Activated CD4-positive, alpha-beta T cell treated with anti-CD3 and anti-CD28 coated beads, Interleukin-2, amount 50 U/mL, for 4 hours (primary cell): ENCODE results near the gene MACROD1.

Experiments used
- DNase-seq, 2 experiments: peaks; one replicate each; pipeline ENCODE4 v3.0.0-alpha.2; 2020

Gene MACROD1

DNA sequence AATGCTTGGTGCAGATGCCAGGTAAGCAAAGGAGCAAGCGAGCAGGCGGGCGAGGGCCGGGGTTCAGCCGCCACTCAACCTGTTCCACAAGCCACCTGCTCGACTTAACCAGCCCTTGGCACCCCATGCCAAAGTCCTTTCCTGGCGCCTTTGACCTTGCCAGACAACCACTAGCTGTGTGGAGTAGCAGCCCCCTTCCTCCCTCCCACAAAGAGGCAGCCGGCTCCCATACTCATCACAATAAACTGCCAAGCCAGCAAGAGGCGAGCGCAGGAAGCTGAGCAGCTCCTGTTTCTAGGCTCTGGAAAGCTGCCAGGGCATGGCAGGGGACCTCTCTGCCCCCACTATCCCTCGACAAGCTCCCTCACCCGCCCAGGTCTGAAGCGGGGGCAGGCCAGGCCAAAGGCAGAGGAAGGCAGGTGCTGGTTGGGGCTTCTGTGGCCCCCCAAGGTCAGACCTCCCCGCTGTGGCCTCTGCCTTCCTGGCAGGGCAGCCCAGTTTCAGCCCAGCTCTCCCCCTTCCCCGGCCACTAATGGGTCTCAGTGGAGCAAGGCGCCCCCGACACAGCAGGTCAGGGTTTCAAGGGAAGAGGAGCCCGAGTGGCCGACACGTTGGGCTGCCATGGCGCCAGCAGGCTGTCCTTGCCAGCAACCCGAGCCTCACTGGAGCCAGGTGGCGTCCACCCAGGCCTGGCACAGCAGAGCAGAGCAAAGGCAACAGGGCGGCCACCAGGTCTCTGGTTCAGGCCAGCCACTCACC is 15.3 kb downstream of the MACROD1 start:
- no peak for DNase-seq

DNA sequence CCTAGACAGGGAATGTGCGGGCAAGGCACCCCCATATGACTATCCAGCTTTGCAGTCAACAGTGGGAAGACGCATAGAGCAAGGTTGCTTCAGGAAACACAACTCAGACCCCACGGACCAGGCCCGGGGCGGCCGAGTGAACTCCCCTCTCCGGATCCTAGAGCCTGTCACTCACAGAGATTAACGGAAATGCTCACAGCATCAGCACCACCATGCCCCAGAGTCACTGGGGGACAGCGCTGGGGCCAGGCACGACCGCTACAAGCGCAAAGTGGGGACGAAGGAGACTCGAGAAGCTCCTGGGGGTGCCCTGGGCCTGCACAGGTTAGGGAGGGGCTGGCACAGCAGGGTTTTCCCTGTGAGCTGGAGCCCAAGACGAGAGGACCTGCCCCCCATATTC is 15.9 kb downstream of the MACROD1 start:
- DNase-seq = no peak

DNA sequence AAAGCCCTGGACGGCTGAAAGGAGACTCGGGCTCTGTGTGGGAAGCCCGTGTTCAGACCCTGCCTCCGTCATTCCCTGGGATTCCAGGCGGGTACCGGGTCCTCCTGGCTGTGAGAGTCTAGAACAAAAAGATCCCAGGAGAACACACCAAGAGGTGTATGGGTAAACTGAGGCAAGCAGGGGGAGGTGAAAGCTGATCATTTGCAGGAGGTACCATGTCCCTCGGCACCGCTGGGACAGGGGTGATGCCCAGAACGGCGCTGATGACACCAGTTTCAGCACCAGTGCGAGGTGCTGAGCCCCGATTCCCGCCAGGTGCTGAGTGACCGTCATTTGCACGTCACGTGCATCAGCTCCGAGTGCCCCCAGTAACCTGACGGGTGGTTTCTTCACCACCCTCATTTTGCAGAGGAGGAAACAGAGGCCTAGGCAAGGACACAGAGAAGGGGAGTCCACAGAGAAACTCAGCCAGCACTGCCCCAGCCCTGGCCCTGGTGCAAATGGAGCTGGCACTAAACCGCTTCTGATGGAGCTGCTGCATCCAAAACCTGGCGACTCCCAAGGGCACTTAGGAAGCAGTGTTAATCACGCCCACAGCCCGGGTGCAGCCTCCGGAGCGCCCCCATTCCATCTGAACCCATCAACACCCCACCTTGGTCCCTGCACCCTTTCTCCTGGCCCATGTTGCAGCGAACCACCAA is 16.8 kb downstream of the MACROD1 start:
- DNase-seq = no peak

DNA sequence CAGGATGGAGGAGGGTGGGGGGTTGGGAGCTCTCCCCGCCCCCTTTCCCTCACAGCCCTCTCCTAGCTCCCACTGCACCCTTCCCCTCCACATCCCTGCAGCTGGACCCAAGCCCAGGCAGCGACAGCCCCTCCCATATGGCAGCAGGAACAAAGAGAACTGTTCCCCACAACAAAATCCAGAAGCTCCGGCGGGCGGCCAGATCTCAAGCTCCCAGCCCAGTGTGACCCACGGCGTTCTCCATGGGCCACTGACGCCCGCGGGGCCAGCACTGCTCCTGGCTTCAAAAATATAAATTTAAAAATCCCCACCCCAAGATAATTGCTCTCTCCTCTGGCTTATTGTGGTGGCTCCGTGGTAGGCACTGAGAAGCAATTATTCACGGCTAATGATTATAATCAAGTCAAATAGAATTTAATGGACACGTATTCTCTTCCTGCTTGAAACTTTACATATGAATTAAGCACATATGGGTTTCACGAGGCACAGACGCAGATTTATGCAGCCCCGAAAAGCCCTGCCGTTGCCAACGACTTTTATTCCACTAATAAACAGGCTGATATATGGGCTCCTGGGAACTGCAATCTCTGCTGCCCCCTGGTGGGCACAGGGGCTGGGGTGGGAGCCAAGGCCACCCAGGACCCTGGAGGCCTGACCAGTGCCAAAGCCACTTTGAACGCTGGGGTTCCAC is 17.5 kb downstream of the MACROD1 start:
- peak; percentile 64 to 69 for DNase-seq

DNA sequence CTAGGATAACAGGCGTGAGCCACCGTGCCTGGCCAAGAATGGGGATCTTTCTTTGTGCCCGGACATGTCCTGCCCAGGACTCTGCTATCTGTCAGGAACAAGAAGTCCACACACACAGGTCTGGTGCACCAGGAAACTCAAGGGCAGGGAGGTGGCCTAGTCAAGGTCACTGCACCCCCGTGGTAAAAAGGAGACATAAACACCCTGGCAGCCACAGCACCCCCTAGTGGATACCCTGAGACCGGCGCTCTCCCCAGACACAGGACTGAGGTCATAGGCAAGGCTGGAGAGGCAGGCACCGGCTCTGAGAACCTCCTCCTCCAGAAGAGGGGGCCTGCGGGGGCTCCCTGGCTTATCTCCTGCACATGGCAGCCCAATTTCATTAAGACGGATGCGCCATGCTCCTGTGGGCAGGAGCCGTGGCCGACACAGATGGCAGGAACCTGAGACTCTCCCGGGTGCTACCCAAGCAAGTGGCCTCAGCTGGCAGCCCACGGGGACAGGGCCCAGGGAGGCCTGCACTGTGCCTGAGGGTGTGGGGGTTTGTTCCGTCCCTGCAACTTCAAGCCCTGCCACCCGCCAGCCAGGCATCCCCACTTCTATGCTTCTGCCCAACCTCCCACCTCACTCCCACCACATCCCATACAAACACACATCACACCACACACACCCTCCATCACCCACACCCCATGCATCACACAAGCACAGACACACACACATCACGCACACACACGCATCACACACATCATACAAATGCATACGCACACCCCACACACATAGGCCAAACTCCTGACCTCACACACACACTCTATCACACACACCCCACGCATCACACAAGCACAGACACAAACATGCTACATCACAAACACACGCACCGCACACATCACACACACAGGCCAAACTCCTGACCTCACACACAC is 19.6 kb downstream of the MACROD1 start:
- peak; percentile 51 to 57 for DNase-seq

DNA sequence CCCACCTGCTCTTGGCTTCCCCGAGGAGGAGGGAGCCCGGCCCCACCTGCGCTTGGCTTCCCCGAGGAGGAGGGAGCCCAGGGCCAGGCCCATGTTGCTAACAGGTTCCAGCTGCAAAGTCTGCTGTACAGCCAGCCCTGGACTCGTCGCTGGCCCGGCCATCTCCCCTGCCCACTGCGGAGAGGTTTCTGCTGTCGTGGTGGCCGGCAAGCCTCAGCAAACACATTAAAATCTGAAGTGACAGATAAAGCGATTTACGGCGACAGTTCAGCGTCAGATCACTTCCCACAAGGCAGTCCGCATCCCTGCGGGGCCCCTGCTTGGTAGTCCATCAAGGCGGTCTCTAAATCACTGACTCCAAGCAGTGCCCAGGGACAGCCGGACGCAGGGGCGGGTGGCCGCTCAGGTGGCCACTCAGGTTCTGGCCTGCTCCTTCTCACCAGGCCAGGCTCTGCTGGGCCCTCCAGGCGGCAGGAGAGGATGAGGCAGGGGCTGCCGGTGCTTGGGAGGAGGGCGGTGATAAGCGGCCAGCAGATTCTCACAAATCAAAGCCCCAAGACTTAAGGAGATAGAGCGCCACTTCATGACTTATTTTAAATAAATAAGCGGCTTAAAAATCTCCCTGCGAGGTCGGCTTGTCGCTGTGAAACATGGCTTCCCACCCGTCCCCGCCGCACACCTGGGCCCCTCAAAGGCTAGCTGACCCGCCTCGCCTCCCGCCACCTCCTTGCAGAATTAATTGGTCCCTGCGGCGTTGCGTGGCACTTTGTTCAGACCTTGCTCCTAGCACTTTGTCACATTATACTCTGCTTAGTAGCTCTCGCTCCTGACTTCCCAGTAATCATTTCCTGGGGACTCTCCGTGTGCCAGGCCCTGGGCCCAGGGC is 21.1 kb downstream of the MACROD1 start:
- DNase-seq = no peak

DNA sequence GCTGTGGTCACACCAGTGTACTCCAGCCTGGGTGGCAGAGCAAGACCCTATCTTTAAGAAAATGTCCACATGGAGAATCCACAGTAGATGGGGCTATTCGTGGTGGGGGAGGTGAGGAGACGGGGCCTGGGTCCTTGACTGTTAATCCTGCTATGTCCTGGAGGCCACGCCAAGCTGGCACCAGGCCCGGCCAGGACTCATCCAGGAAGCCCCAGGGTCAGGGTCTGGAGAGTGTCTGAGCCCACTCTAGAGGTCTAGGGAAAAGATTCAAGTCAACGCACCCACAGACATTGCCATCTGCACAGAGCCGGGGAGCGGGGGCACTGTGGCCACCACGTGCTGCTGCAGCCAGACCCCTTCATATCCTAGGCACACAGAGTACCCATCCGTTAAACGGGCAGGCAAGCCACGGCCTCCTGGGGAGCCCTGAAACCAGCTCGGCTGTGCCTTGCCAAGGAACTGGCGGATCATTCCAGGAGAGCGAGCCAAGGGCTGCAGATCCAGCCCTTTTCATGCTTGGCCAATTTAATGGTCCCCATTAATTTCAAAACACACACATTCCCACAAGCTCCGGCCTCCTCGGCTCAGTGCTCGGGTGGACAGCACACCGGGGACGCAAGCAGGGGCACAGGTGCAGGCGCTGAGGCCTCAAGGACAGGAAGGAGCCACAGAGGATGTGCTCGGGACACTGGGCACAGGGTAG is 24.7 kb downstream of the MACROD1 start:
- DNase-seq = no peak

DNA sequence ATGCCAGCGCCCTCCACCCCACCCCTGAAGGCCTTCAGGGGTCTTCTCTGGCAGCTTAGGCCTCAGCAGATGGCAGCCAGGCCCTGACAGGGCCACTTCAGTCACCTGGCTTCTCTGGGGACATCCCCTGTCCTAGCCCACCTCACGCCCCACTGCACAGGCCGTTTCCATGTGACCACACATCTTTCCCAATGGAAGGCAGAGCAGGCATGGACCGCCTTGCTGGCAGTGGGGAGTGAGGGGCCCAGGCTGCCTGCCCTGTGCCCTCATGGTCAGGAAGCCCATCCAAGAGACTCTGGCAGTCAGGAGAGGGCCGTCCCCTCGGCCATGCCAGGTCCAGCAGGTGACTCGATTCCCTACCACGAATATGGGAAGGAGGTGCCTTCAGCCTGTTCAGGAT is 25.8 kb downstream of the MACROD1 start:
- DNase-seq = no peak

DNA sequence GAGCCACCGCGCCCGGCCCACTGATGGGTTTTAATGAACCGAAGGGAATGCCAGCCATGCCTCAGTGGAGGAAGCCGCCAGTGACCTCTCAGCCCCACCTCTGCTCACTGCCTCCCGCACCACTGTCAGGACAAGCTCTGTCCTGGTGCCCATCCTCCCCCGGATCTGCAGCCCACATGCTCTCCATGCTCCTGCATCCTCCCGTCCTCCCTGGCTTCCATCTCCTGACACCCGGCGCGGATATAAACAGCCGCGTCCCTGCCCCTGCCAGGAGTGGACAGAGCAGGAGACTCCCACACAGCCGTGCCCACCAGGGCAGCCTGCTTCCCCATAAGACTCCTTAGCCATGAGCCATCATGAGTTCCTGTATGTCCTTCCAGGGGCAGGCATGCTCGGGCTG is 26.9 kb downstream of the MACROD1 start:
- no peak for DNase-seq

DNA sequence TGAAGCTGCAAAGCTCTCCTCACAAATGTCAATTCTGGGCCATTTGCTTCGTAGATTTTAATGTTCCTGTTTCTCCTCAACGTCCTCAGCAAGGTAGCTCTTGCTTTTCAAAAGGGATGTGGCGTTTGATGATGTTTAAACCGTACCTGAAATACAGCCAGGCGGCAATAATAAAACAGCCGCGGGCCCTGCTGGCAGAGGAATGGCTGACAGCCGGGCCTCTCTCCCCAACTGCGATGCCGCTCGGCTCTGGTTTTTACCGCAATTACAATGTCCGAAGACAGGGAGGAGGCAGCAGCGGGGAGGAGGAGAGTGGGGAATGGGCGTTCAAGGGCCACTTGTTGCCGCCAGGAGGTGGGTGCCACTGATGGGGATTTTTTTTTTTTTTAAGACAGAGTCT is 27.5 kb downstream of the MACROD1 start:
- no peak for DNase-seq

DNA sequence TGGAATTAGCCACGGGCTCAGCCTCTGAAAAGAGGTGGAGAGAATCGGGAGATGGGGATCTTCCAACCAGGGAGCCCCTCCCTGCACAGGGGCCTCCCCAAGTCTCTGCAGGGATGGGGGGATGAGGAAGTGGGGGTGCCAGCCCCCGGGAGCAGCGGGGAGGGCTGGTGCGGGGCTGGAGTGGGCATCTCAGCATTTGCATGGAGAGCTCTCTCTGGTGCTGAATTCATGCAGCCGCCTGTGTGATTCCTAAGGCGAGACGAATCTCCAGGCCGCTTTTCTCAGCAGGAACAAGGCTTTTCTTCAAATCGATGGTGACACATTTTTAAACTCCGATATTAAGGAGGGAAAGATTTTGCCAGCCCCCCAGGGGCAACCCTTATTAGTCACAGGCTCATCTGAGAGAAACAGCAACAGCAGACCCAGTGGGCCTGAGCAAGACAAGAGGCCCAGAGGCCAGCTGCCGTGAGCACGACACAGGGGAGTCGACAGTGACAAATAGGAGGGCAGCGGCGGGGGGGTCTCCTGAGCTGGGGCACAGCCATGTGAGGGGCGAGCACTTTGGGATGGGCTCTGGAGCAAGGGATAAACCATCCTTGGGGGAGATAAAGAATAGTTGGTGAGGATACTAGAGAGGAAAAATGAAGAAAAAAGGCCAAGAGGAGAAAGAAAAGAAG is 29.0 kb downstream of the MACROD1 start:
- no peak for DNase-seq

DNA sequence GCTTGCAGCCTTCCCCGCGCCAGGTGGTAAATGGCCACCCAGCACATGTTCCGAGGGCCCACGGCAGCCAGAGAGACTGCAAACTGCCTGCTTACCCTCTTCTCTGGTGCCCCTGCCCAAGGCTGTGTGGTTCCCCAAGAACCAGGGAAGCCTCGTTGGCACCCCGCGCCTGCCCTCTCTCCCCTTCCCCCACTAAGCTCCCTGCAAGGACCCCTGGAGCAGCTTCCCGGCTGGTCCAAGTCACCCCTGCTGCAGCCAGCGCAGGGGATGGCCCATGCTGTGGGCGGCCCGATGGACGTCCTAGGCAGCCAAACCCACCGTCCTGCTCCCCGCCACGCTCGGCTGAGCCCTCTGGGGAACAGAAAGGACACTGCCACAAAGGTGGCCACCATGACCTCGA is 30.2 kb downstream of the MACROD1 start:
- DNase-seq = no peak

DNA sequence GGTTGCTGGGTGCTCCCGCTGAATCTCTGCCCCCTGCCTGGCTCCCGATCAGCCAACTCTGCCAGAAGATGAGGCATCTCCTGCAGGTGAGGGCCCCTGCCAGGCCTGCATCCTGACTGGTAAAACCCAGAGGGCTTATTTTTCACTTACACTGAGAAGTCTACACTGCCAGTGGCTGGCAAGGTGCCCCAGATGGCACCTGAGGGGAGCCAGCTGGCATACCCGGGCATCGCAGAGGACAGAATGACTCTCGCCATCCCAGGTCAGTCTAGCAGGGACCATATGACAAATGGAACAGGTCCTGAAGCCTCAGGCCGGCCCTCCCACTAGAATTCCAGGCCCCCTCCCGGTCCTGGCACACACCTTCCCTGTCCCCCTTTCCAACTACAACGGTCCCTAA is 30.9 kb downstream of the MACROD1 start:
- DNase-seq = no peak

DNA sequence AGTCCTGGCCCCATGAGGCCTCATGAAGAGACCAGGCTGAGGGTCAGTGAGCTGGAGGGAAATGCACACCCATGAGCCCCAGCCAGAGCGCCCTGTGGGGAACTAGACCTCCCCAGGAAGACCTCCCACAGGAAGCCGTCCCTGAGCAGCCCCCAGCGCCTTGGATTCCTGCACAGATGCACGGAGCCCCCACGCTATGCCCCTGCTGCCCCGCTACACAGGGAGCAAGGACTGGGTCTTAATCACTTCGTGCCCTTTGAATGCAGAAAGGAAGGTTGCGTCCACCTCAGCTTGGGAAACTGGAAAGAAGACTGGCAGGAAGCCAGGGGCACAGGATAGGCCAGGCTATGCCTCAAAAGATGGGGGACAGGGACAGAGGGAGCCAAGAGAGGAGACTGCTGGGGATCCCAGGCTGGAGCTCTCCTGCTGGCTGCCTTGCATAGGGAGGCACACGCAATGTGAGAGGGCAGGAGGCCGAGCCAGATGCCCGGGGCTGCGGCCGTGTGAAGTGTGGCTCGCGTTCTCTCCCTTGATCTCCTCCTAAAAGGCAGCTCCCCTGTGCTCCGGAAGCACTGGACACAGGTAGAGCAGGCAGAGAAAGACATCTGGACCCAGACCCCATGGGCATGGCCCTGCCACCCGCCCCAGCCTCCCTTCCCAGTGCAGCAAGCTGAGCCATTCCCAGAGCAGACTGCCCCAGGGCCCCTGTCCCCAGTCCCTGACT is 32.8 kb downstream of the MACROD1 start:
- DNase-seq = no peak

DNA sequence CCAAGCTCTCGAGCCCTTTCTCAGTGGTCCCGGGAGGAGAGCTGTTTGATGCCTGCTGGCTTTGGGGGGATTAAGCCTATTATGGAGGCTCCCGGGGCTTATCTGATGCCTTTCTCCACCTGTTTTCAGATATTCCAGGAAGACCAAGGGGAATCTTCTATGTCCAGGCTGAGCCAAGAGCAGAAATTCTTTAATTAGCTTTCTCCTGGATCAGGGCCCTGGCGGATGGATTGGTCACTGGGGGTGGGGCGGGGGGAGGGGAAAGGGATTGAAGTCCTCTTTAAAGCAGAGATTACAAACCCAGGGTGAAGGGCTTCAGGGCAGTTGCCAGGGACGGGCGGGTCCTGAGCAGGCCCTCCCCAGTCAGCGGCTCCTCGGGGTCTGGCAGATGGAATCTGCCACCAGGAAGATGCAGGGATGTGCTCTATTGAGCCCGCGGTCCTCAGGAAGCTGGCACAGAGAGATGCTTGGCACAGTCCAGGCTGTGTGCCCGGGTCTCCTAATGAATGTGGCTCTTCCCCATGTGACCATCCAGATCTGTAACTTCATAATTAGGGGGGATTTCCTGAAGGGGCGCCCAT is 33.6 kb downstream of the MACROD1 start:
- no peak for DNase-seq

DNA sequence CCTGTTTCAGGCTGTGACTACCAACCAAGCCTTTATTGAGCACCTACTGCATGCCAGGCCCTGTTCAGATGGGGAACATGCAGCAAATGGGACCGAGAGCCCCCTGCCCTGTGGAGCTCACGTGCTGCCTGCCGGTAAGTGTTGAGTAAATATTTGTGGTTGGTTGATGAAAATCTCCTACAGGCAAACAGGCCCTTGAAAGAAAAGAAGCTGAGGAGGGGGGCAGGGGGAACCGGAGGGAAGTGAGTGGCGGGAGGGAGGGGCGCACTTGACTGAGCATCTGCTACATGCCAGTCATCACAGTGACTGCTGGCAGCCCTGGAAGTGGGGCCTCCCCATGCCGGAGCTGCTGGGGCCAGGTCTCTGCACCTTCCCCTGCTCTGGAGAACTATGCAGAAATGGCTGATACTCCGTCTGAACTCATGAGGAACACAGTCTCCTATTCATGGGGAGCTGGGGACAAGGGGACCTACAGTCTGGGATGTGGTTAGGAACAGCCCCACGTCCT is 34.2 kb downstream of the MACROD1 start:
- no peak for DNase-seq

DNA sequence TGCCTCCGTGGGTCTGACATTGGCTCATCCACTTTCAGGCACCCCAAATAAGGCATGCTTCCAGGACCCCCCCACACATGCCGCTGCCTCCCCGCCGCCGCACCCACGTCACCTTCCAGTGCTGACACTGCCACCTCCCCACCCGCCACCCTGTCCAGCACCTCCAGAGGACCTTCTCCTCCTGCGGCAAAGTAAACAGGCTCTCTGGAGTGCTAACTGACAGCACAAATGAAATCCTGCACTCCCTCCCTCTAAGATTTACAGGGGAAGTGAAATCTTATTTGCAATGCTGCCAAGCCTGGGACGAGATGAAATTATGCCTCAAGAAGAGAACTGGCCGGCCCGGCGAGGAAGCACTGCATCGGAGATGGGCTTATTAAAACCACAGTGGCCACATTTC is 35.3 kb downstream of the MACROD1 start:
- DNase-seq = no peak

DNA sequence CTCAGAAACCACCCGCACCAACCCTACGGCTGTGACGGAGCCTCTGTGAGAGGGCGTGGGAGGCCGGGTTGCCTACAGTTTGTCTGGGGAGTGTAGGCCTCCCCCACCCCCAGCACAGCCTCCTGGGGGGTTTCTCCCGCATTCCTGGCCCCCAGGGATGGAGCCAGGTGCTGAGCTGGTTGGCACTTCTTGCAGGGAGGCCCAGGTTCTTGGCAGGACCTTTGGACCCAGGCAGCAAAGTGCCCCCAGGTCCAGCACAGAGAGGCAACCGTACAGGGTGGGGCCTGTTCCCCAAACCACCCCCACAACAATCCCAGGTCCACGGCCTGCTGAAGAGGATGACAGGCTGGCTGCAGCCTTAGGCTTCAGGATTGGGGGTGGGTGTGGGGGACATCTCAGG is 36.5 kb downstream of the MACROD1 start:
- no peak for DNase-seq

DNA sequence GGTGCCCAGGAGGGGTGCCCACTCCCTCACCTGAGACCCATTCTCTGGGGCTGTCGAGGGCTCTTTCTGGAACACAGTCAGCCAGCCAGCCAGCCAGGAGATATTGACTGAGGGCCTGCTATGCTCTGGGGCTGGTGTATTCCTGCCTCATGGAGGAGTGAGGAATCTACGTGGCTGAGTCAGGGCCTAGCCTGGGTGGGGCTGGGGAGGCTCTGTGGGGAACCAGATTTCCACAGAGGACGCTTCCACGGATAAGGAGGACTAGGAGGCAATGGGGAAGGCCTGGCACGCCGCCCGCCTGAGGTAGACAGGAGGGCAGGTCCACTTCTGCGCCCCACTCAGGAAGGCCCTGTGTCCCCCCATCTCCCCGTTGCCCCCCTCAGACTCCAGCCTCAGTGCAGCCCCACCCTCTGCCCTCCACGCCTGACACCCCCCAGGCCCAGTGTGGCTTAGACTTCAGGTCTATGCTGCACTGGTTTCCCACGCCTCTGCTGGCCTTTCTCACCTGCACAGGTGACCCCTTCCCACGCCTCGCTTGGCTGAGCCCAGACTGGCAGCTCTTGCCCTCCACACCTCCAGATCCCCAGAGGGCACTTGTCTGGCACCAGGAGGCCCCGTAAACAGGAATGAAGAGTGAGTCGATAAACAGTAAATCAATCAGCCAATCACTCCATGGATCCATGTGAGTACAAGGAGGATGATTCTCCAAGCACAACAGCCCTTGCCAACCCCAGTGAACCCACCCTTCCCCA is 37.5 kb downstream of the MACROD1 start:
- DNase-seq = no peak
